Measurements from ENCODE around the gene POLR3B. TPM values are rescaled to one million over a fixed set of nuclear protein-coding genes. Genes with fewer than 3 reads are reported as not detected.

POLR3B gene
- total and polyA plus RNA-seq, 4 donors: 5.4 to 12.2 (median 7.0) TPM

- H3K4me3 ChIP-seq (ENCODE audit: low read depth in 1 of 3, low read length in 3 of 3): no peak overlapping the region
- 97% methylated on average over 2 of the region's 2 CpGs for WGBS
- no peak for DNase-seq (ENCODE audit: low spot score)
- peaks cover 0 to 7% (median 6%) of the 10 kb centered on the region in 4 donors for H3K36me3 ChIP-seq (ENCODE audit: control insufficient read depth in 4 of 4, insufficient read depth in 3 of 4, low read depth in 1 of 4, low read length in 3 of 4)
- no peaks in the 10 kb centered on the region for H3K4me1 ChIP-seq (ENCODE audit: control insufficient read depth in 4 of 4, insufficient read depth in 4 of 4, low read length in 3 of 4)
- H3K9ac ChIP-seq (ENCODE audit: low read depth in 1 of 2, low read length in 2 of 2): no peak overlapping the region
- H3K27ac ChIP-seq (ENCODE audit: low read depth in 1 of 2, low read length in 2 of 2): no peak overlapping the region
- H3K9me3 ChIP-seq (ENCODE audit: control insufficient read depth in 4 of 4, low read length in 3 of 4): no peaks in the 10 kb centered on the region
- TF ChIP-seq HNF4A (conservative IDR thresholded peaks at IDR 0.05) (no peak), SP1 (IDR thresholded peaks at IDR 0.05) (no peak), FOXA2 (IDR thresholded peaks at IDR 0.05) (no peak), ATF3 (IDR thresholded peaks at IDR 0.05) (no peak)
- H3K27me3 ChIP-seq (ENCODE audit: control insufficient read depth in 4 of 4, insufficient read depth in 4 of 4, low read length in 3 of 4): no peaks in the 10 kb centered on the region
These were observed 135.3 kb downstream of the POLR3B start for GRCh38 chr12:106492857-106493256.

GRCh38 chr12:106493531-106493930 is 136.0 kb downstream of the POLR3B start:
- H3K4me3 ChIP-seq (ENCODE audit: low read depth in 1 of 3, low read length in 3 of 3): no peak overlapping the region
- no peak for TF ChIP-seq JUND (IDR thresholded peaks at IDR 0.05)
- no peak for TF ChIP-seq ZBTB33 (IDR thresholded peaks at IDR 0.05)
- no peak for TF ChIP-seq RXRA (IDR thresholded peaks at IDR 0.05)
- no peak for TF ChIP-seq SP1 (IDR thresholded peaks at IDR 0.05)
- no peak for TF ChIP-seq MAX (IDR thresholded peaks at IDR 0.05)
- no peak for TF ChIP-seq FOXA2 (IDR thresholded peaks at IDR 0.05)
- no peak for TF ChIP-seq TAF1 (conservative IDR thresholded peaks at IDR 0.05)
- TF ChIP-seq GABPA (IDR thresholded peaks at IDR 0.05 in 1 of 2, conservative IDR thresholded peaks at IDR 0.05 in 1 of 2): no peak
- no peak for TF ChIP-seq EGR1 (IDR thresholded peaks at IDR 0.05; ENCODE audit: low read depth in 2 of 2)
- TF ChIP-seq YY1 (IDR thresholded peaks at IDR 0.05): no peak
- no peak for TF ChIP-seq REST (IDR thresholded peaks at IDR 0.05)
- TF ChIP-seq RAD21 (IDR thresholded peaks at IDR 0.05): no peak
- TF ChIP-seq HNF4A (conservative IDR thresholded peaks at IDR 0.05): no peak
- TF ChIP-seq CTCF (IDR thresholded peaks at IDR 0.05; ENCODE audit: low read depth, low read length, missing input control): no peak
- no peak for TF ChIP-seq FOXA1 (IDR thresholded peaks at IDR 0.05)
- TF ChIP-seq NR2F2 (IDR thresholded peaks at IDR 0.05): no peak
- TF ChIP-seq ATF3 (IDR thresholded peaks at IDR 0.05): no peak
- no peak for TF ChIP-seq HNF4G (IDR thresholded peaks at IDR 0.05)
- no peaks in the 10 kb centered on the region for H3K27me3 ChIP-seq (ENCODE audit: control insufficient read depth in 4 of 4, insufficient read depth in 4 of 4, low read length in 3 of 4)
- 72% methylated on average over 4 of the region's 4 CpGs for WGBS
- no peak for DNase-seq (ENCODE audit: low spot score)
- H3K9ac ChIP-seq (ENCODE audit: low read depth in 1 of 2, low read length in 2 of 2): no peak overlapping the region
- peaks cover 0 to 7% (median 6%) of the 10 kb centered on the region in 4 donors for H3K36me3 ChIP-seq (ENCODE audit: control insufficient read depth in 4 of 4, insufficient read depth in 3 of 4, low read depth in 1 of 4, low read length in 3 of 4)
- no peak overlapping the region for H3K27ac ChIP-seq (ENCODE audit: low read depth in 1 of 2, low read length in 2 of 2)
- H3K4me1 ChIP-seq (ENCODE audit: control insufficient read depth in 4 of 4, insufficient read depth in 4 of 4, low read length in 3 of 4): no peaks in the 10 kb centered on the region
- no peaks in the 10 kb centered on the region for H3K9me3 ChIP-seq (ENCODE audit: control insufficient read depth in 4 of 4, low read length in 3 of 4)

All from liver (tissue), 9 donors.